H9 (cell line): ENCODE data around the gene PDE5A. TPM values are rescaled to one million over a fixed set of nuclear protein-coding genes. Genes with fewer than 3 reads are reported as not detected.

Source experiments
- DNase-seq: peaks from one replicate; pipeline ENCODE4 v3.0.0-alpha.2; 2017
- H2AFZ ChIP-seq: one replicate; pipeline ENCODE4 v1.6.1; 2013; ENCODE audit warnings: mild to moderate bottlenecking, low read length, control low read depth, moderate library complexity
- H2AK5ac ChIP-seq: 2 replicates; pipeline ENCODE4 v1.6.1; 2013; ENCODE audit warnings: low read length, control low read depth, mixed read lengths; ENCODE audit not compliant: insufficient read length
- H2BK120ac ChIP-seq: one replicate; pipeline ENCODE4 v1.6.1; 2013; ENCODE audit warnings: low read depth, mild to moderate bottlenecking, low read length, control low read depth, inconsistent platforms; ENCODE audit not compliant: poor library complexity, severe bottlenecking
- H2BK12ac ChIP-seq: 2 replicates; pipeline ENCODE4 v1.6.1; 2013; ENCODE audit warnings: low read length, control low read depth, mixed read lengths, low read depth; ENCODE audit not compliant: insufficient read length
- H2BK15ac ChIP-seq: 2 replicates; pipeline ENCODE4 v1.6.1; 2013; ENCODE audit warnings: low read depth, low read length, control low read depth
- H2BK20ac ChIP-seq: one replicate; pipeline ENCODE4 v1.6.1; 2013; ENCODE audit warnings: low read depth, mild to moderate bottlenecking, low read length, control low read depth, inconsistent platforms; ENCODE audit not compliant: poor library complexity, severe bottlenecking
- H2BK5ac ChIP-seq: 2 replicates; pipeline ENCODE4 v1.6.1; 2013; ENCODE audit warnings: low read length, control low read depth, mixed read lengths; ENCODE audit not compliant: insufficient read length
- H3K14ac ChIP-seq: 2 replicates; pipeline ENCODE4 v1.6.1; 2013; ENCODE audit warnings: low read length, control low read depth; ENCODE audit not compliant: insufficient read depth
- H3K18ac ChIP-seq: 2 replicates; pipeline ENCODE4 v1.6.1; 2013; ENCODE audit warnings: low read depth, mild to moderate bottlenecking, mixed read lengths, low read length, control low read depth; ENCODE audit not compliant: insufficient read length
- H3K23ac ChIP-seq: 2 replicates; pipeline ENCODE4 v1.6.1; 2013; ENCODE audit warnings: low read length, control low read depth, mixed read lengths, low read depth; ENCODE audit not compliant: insufficient read length
- H3K23me2 ChIP-seq: 2 replicates; pipeline ENCODE4 v1.6.1; 2013; ENCODE audit warnings: low read depth, mild to moderate bottlenecking, mixed read lengths, low read length, control low read depth; ENCODE audit not compliant: insufficient read length, poor library complexity, severe bottlenecking
- H3K27ac ChIP-seq: 2 replicates; pipeline ENCODE4 v1.5.1; 2013; ENCODE audit warnings: low read length, control low read depth, mixed read lengths, low read depth; ENCODE audit not compliant: insufficient read length
- H3K27me3 ChIP-seq: 2 replicates; pipeline ENCODE4 v1.6.1; 2013; ENCODE audit warnings: low read length, control low read depth, inconsistent platforms; ENCODE audit not compliant: insufficient read depth
- H3K4ac ChIP-seq: 2 replicates; pipeline ENCODE4 v1.6.1; 2013; ENCODE audit warnings: low read depth, mild to moderate bottlenecking, control low read depth, inconsistent platforms, low read length, moderate library complexity
- H3K4me1 ChIP-seq: 2 replicates; pipeline ENCODE4 v1.6.1; 2013; ENCODE audit warnings: low read length, control low read depth, inconsistent platforms; ENCODE audit not compliant: insufficient read depth
- H3K4me2 ChIP-seq: 2 replicates; pipeline ENCODE4 v1.6.1; 2013; ENCODE audit warnings: low read length, control low read depth, mixed read lengths; ENCODE audit not compliant: insufficient read length, insufficient read depth
- H3K56ac ChIP-seq: 2 replicates; pipeline ENCODE4 v1.6.1; 2013; ENCODE audit warnings: low read depth, mild to moderate bottlenecking, mixed read lengths, low read length, control low read depth; ENCODE audit not compliant: insufficient read length
- H3K79me1 ChIP-seq: 2 replicates; pipeline ENCODE4 v1.6.1; 2013; ENCODE audit warnings: low read depth, mild to moderate bottlenecking, moderate library complexity, low read length, control low read depth, inconsistent platforms; ENCODE audit not compliant: insufficient read depth, poor library complexity, severe bottlenecking
- H3K79me2 ChIP-seq: 2 replicates; pipeline ENCODE4 v1.6.1; 2013; ENCODE audit warnings: low read length, control low read depth, inconsistent platforms; ENCODE audit not compliant: insufficient read depth
- H3K9ac ChIP-seq: 2 replicates; pipeline ENCODE4 v1.6.1; 2013; ENCODE audit warnings: low read length, control low read depth, mixed read lengths; ENCODE audit not compliant: insufficient read length; ENCODE audit errors: extremely low read depth
- H3K9me3 ChIP-seq: one replicate; pipeline ENCODE4 v1.6.1; 2013; ENCODE audit warnings: low read depth, low read length, inconsistent platforms; ENCODE audit not compliant: control insufficient read depth
- H3T11ph ChIP-seq: one replicate; pipeline ENCODE4 v1.6.1; 2013; ENCODE audit warnings: mild to moderate bottlenecking, low read length, control low read depth, inconsistent platforms
- H4K20me1 ChIP-seq: one replicate; pipeline ENCODE4 v1.6.1; 2013; ENCODE audit not compliant: control insufficient read depth, insufficient read length, insufficient read depth
- H4K5ac ChIP-seq: 2 replicates; pipeline ENCODE4 v1.6.1; 2013; ENCODE audit warnings: low read depth, mild to moderate bottlenecking, mixed read lengths, low read length, control low read depth; ENCODE audit not compliant: insufficient read length
- H4K8ac ChIP-seq: replicated peaks from 2 replicates; pipeline ENCODE4 v1.6.1; 2013; ENCODE audit warnings: low read length, control low read depth, mixed read lengths, low read depth; ENCODE audit not compliant: insufficient read length
- H4K91ac ChIP-seq: 2 replicates; pipeline ENCODE4 v1.6.1; 2013; ENCODE audit warnings: low read depth, mild to moderate bottlenecking, moderate library complexity, mixed read lengths, low read length, control low read depth; ENCODE audit not compliant: insufficient read length
- H3K27ac Mint-ChIP-seq, 3 experiments: 2 replicates in 2 of 3; 3 replicates in 1 of 3; pipeline ENCODE4 v1.8.0; 2020 to 2021; ENCODE audit warnings: mixed read lengths in 3 of 3, mild to moderate bottlenecking in 1 of 3, moderate library complexity in 1 of 3
- H3K27me3 Mint-ChIP-seq: 2 replicates; pipeline ENCODE4 v1.8.0; 2021; ENCODE audit warnings: low read depth, mild to moderate bottlenecking, moderate library complexity, mixed read lengths
- H3K36me3 Mint-ChIP-seq, 3 experiments: 2 replicates in 2 of 3; 3 replicates in 1 of 3; pipeline ENCODE4 v1.8.0; 2020 to 2021; ENCODE audit warnings: low read depth in 3 of 3, mixed read lengths in 3 of 3; ENCODE audit not compliant: insufficient read depth in 1 of 3
- H3K4me1 Mint-ChIP-seq, 2 experiments: 2 replicates each; pipeline ENCODE4 v1.8.0; 2020; ENCODE audit warnings: mixed read lengths in 2 of 2
- H3K4me3 Mint-ChIP-seq, 2 experiments: 2 replicates in 1 of 2; 3 replicates in 1 of 2; pipeline ENCODE4 v1.8.0; 2020 to 2021; ENCODE audit warnings: mild to moderate bottlenecking in 2 of 2, mixed read lengths in 2 of 2, moderate library complexity in 1 of 2
- H3K9me3 Mint-ChIP-seq, 2 experiments: 2 replicates in 1 of 2; 3 replicates in 1 of 2; pipeline ENCODE4 v1.8.0; 2020; ENCODE audit warnings: mild to moderate bottlenecking in 2 of 2, mixed read lengths in 2 of 2, moderate library complexity in 1 of 2
- CTCF ChIP-seq: fragments of 200-600 bp; sonication (generic); conservative IDR thresholded peaks from 3 replicates; pipeline ENCODE4 v1.8.0; 2021; ENCODE audit warnings: antibody characterized with exemption, mild to moderate bottlenecking
- WGBS: extraction: QIAGEN DNeasy Blood & Tissue Kit; methylation state at CpG from one replicate; pipeline ENCODE4 v1.1.7; 2013; ENCODE audit warnings: missing lambda C conversion rate, low lambda C conversion rate, mixed read lengths; ENCODE audit not compliant: insufficient read length; ENCODE audit errors: extremely low coverage; 5-methylcytosine and 5-hydroxymethylcytosine counted together
- total RNA-seq: library from RNA; stranded (reverse); gene quantifications from 2 replicates; pipeline ENCODE4 v1.2.1, GENCODE V29; 2021

The PDE5A gene
- total RNA-seq, 1 experiment from 2014 or later: 15.7 TPM

- 100% methylated on average over 1 of the region's 1 CpG for WGBS
- H4K8ac ChIP-seq: no peak overlapping the region
- H2BK120ac ChIP-seq: no peak overlapping the region
- peaks cover 5 to 13% of the 10 kb centered on the region in 2 experiments for H3K4me1 Mint-ChIP-seq
- no peak overlapping the region for H3K4me3 Mint-ChIP-seq
- H3K23ac ChIP-seq: no peak overlapping the region
- H4K91ac ChIP-seq: no peak overlapping the region
- no peak overlapping the region for H3K9ac ChIP-seq
- no peak overlapping the region for H2BK15ac ChIP-seq
- no peak overlapping the region for H3K4ac ChIP-seq
- H4K20me1 ChIP-seq: no peaks in the 10 kb centered on the region
- H3K9me3 ChIP-seq: no peaks in the 10 kb centered on the region
- H3K27me3 ChIP-seq: no peaks in the 10 kb centered on the region
- no peak overlapping the region for H2AFZ ChIP-seq
- no peak overlapping the region for H3K56ac ChIP-seq
- no peak overlapping the region for H2BK20ac ChIP-seq
- no peaks in the 10 kb centered on the region for H3K27me3 Mint-ChIP-seq
- no peak overlapping the region for H2AK5ac ChIP-seq
- peaks cover 17 to 18% of the 10 kb centered on the region in 2 experiments for H3K9me3 Mint-ChIP-seq
- no peaks in the 10 kb centered on the region; the same call in 1 of the 2 replicates for H3K79me2 ChIP-seq
- no peak overlapping the region for H3T11ph ChIP-seq
- H2BK5ac ChIP-seq: no peak overlapping the region
- H3K27ac Mint-ChIP-seq: no peak overlapping the region
- TF ChIP-seq CTCF: no peak
- H3K14ac ChIP-seq: no peak overlapping the region
- peaks cover 9% of the 10 kb centered on the region for H3K79me1 ChIP-seq
- H3K36me3 Mint-ChIP-seq: peaks cover 28 to 41% (median 37%) of the 10 kb centered on the region in 3 experiments
- H2BK12ac ChIP-seq: no peak overlapping the region
- H3K27ac ChIP-seq: no peak overlapping the region
- no peak overlapping the region for H3K18ac ChIP-seq
- H3K4me2 ChIP-seq: no peak overlapping the region
- no peaks in the 10 kb centered on the region for H3K4me1 ChIP-seq
- H4K5ac ChIP-seq: no peak overlapping the region
- H3K23me2 ChIP-seq: no peaks in the 10 kb centered on the region
- no peak for DNase-seq
These were observed 26.2 kb downstream of the PDE5A start for GRCh38 chr4:119602366-119602765.
